ENCODE measurements around the gene TBC1D8. TPM values are rescaled to one million over a fixed set of nuclear protein-coding genes. Genes with fewer than 3 reads are reported as not detected.

The TBC1D8 gene
- total and polyA plus RNA-seq, 2 experiments from 2014 or later, result 18.0 to 36.9 TPM

DNA sequence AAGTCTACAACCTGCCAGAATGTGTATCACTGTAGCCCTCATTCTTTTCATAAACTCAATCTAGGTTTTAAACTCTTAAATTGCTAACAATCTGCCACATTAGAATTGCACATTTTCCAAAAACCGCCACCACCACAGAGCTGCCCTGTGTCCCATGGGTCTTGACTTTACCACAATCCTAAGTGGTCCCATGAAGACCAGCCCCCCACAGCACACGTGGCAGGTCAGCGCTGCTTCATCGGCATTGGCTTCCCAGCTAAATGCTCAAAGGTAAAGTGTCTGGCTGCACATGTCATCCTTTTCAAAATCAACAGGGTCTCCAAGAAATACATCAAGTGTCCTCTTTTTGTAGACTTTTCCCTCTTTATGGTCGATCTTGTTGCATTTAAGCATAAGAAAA lies 2.4 kb downstream of the TBC1D8 start:
- peaks cover 11% of the 10 kb centered on the region for H3F3A ChIP-seq (replicated peaks; ENCODE audit: low read depth)
- no peak overlapping the region for H2AFZ ChIP-seq
- TF ChIP-seq, protein P1, sequence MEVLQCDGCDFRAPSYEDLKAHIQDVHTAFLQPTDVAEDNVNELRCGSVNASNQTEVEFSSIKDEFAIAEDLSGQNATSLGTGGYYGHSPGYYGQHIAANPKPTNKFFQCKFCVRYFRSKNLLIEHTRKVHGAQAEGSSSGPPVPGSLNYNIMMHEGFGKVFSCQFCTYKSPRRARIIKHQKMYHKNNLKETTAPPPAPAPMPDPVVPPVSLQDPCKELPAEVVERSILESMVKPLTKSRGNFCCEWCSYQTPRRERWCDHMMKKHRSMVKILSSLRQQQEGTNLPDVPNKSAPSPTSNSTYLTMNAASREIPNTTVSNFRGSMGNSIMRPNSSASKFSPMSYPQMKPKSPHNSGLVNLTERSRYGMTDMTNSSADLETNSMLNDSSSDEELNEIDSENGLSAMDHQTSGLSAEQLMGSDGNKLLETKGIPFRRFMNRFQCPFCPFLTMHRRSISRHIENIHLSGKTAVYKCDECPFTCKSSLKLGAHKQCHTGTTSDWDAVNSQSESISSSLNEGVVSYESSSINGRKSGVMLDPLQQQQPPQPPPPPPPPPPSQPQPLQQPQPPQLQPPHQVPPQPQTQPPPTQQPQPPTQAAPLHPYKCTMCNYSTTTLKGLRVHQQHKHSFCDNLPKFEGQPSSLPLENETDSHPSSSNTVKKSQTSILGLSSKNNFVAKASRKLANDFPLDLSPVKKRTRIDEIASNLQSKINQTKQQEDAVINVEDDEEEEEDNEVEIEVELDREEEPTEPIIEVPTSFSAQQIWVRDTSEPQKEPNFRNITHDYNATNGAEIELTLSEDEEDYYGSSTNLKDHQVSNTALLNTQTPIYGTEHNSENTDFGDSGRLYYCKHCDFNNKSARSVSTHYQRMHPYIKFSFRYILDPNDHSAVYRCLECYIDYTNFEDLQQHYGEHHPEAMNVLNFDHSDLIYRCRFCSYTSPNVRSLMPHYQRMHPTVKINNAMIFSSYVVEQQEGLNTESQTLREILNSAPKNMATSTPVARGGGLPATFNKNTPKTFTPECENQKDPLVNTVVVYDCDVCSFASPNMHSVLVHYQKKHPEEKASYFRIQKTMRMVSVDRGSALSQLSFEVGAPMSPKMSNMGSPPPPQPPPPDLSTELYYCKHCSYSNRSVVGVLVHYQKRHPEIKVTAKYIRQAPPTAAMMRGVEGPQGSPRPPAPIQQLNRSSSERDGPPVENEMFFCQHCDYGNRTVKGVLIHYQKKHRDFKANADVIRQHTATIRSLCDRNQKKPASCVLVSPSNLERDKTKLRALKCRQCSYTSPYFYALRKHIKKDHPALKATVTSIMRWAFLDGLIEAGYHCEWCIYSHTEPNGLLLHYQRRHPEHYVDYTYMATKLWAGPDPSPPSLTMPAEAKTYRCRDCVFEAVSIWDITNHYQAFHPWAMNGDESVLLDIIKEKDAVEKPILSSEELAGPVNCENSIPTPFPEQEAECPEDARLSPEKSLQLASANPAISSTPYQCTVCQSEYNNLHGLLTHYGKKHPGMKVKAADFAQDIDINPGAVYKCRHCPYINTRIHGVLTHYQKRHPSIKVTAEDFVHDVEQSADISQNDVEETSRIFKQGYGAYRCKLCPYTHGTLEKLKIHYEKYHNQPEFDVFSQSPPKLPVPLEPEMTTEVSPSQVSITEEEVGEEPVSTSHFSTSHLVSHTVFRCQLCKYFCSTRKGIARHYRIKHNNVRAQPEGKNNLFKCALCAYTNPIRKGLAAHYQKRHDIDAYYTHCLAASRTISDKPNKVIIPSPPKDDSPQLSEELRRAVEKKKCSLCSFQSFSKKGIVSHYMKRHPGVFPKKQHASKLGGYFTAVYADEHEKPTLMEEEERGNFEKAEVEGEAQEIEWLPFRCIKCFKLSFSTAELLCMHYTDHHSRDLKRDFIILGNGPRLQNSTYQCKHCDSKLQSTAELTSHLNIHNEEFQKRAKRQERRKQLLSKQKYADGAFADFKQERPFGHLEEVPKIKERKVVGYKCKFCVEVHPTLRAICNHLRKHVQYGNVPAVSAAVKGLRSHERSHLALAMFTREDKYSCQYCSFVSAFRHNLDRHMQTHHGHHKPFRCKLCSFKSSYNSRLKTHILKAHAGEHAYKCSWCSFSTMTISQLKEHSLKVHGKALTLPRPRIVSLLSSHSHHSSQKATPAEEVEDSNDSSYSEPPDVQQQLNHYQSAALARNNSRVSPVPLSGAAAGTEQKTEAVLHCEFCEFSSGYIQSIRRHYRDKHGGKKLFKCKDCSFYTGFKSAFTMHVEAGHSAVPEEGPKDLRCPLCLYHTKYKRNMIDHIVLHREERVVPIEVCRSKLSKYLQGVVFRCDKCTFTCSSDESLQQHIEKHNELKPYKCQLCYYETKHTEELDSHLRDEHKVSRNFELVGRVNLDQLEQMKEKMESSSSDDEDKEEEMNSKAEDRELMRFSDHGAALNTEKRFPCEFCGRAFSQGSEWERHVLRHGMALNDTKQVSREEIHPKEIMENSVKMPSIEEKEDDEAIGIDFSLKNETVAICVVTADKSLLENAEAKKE (CRISPR knock-in tag; IDR thresholded peaks at IDR 0.05), result no peak
- TF ChIP-seq, protein P2, sequence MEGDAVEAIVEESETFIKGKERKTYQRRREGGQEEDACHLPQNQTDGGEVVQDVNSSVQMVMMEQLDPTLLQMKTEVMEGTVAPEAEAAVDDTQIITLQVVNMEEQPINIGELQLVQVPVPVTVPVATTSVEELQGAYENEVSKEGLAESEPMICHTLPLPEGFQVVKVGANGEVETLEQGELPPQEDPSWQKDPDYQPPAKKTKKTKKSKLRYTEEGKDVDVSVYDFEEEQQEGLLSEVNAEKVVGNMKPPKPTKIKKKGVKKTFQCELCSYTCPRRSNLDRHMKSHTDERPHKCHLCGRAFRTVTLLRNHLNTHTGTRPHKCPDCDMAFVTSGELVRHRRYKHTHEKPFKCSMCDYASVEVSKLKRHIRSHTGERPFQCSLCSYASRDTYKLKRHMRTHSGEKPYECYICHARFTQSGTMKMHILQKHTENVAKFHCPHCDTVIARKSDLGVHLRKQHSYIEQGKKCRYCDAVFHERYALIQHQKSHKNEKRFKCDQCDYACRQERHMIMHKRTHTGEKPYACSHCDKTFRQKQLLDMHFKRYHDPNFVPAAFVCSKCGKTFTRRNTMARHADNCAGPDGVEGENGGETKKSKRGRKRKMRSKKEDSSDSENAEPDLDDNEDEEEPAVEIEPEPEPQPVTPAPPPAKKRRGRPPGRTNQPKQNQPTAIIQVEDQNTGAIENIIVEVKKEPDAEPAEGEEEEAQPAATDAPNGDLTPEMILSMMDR (conservative IDR thresholded peaks at IDR 0.05; ENCODE audit: low read depth in 2 of 2), result no peak
- TF ChIP-seq JUNB (IDR thresholded peaks at IDR 0.05; ENCODE audit: unreplicated experiment), result no peak
- TF ChIP-seq STAT1 (IDR thresholded peaks at IDR 0.05; ENCODE audit: unreplicated experiment), result no peak
- TF ChIP-seq NANOG (IDR thresholded peaks at IDR 0.05; ENCODE audit: borderline replicate concordance), result no peak
- ATAC-seq (no peak), DNase-seq (ENCODE audit: low spot score) (no peak)
- peaks cover 22% of the 10 kb centered on the region for H4K20me1 ChIP-seq (replicated peaks; ENCODE audit: insufficient read depth)
- H3K4me3 ChIP-seq, result peak overlapping the region; percentile 97; the same call in 1 of the 2 replicates
- no peaks in the 10 kb centered on the region for H3K9me3 Mint-ChIP-seq
- H3K4me1 ChIP-seq (ENCODE audit: insufficient read depth), result peaks cover 72% of the 10 kb centered on the region
- no peaks in the 10 kb centered on the region; the same call in 1 of the 2 replicates for H3K9me2 ChIP-seq (ENCODE audit: insufficient read depth)
- peaks cover 12% of the 10 kb centered on the region for H3K27me3 Mint-ChIP-seq (ENCODE audit: insufficient read depth, low read depth, poor library complexity)
- H3K4me1 Mint-ChIP-seq, result peaks cover 81% of the 10 kb centered on the region
- H3K36me3 ChIP-seq (ENCODE audit: insufficient read depth), result no peaks in the 10 kb centered on the region
- H3K79me2 ChIP-seq (replicated peaks; ENCODE audit: insufficient read depth), result peaks cover 68% of the 10 kb centered on the region
- peak overlapping the region; percentile 97 for H3K4me2 ChIP-seq
- no peaks in the 10 kb centered on the region; the same call in 2 of the 3 replicates for H3K36me3 Mint-ChIP-seq (ENCODE audit: low read depth)
- peak overlapping the region; percentile 70 for H3K4me3 Mint-ChIP-seq
- peaks cover 11% of the 10 kb centered on the region for H3K27me3 ChIP-seq (ENCODE audit: insufficient read depth)
- H3K27ac ChIP-seq (ENCODE audit: low read depth), result no peak overlapping the region
- no peak overlapping the region for H3K27ac Mint-ChIP-seq

Measured in GM23338 (cell line).